Measurements from ENCODE around the gene AUTS2. TPM values are rescaled to one million over a fixed set of nuclear protein-coding genes. Genes with fewer than 3 reads are reported as not detected.

Gene AUTS2
- total RNA-seq, 1 experiment from 2014 or later: 4.6 TPM

DNA sequence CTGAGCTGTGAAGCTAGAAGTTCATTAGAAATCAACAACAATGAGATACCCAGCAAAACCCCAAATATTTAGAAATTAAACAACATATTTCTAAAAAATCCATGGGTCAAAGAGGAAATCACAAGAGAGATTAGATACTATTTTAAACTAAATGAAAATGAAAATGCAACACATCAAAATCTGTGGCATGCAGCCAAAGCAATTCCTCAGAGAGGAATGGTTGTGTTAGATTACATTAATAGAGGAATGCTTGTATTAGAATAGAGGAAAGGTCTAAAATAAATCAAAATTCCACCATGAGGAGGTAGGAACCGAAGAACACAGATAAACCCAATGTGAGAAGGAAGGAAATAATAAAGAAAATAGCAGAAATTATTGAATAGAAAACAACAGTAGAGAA, 891.5 kb downstream of the AUTS2 start:
- DNase-seq (ENCODE audit: low read depth): no peak

DNA sequence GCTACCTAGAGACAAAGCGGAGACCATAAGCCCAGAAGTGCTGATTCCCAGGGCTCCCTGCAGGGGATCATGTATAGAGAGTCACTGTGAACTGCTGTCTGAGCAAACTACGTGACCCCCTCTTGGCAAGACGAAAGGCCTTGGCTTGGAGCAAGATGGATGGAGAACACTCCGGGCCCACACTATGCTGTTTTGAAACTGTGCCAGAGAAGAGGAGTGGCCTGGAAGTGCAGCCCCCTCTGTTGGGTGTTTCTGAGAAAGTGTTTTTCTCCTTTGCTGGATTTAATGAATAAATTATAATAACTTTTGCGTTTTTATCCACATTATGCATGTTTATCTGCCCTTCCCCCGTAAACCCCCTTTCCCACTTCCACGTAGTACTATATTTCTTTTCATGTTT, 894.4 kb downstream of the AUTS2 start:
- no peak for DNase-seq (ENCODE audit: low read depth)

DNA sequence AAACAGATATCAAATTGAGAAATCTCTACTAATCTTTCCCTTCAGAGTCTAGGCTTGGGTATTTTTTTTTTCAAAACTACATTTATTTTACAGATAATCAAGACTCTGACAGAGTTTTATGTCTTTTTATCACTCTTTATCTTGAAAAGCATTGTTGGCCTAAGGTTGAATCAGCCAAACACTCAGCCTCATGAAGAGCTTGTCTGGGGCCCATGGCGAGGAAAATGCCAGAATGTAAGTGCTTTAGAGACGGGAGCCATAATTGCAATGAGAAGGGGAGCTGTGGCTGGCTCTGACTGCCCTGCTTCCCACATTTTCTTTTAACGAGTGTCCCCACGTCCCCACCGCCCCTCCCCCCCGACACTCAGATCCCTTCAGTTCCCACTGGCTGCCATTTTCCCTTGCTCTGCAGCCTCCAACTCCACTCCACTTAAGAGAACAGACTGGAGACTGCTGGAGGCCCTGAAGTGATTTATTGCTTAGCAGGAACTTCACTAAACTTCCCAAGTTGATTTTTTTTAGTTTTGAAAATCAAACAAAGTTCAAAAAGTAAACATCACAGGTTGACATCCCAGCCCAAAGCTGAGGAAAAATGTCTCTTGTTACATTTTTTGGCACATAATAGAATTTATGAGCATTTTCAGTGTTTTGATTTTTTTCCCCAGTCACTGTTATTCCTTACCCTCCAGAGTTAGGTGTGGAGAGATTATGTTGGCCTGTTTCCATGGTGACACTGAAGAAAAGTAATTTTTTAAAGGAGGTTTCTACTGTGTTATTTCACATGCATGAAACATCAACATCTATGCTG, 896.2 kb downstream of the AUTS2 start:
- DNase-seq (ENCODE audit: low read depth): no peak

DNA sequence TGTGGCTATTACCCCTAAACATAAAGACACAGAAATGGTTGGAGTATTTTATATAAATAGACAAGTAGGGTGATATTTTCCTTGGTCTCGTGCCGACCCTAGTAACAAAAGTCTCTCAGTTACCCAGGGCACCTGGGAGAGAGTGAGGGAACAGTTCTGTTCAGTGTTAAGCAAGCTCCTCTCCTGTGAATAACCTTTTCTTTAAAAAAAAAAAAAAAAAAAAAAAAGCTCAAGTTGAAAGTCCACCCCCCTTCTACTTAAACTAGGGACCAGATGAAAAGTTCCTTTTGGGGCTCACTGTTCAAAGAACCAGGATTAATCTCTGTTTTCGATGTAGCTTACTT, 896.7 kb downstream of the AUTS2 start:
- no peak for DNase-seq (ENCODE audit: low read depth)

DNA sequence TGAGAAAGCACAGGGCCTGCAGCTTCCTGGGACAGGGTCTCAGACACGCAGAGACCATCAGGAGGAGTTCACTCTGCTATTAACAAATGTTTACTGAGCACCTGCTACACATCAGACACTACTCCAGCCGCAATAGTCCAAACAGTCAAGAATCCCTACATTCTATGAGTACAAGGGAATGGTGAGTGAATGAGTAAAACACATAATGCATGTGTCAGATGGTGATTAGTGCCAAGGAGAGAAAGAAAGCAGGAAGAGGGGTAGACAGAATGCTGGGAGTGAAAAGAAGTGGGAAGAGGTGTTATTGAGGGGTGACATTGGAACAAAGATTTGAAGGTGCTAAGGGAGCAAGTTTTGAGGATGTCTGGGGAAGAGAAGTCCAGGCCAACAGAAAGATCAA, 899.5 kb downstream of the AUTS2 start:
- DNase-seq (ENCODE audit: low read depth): no peak

DNA sequence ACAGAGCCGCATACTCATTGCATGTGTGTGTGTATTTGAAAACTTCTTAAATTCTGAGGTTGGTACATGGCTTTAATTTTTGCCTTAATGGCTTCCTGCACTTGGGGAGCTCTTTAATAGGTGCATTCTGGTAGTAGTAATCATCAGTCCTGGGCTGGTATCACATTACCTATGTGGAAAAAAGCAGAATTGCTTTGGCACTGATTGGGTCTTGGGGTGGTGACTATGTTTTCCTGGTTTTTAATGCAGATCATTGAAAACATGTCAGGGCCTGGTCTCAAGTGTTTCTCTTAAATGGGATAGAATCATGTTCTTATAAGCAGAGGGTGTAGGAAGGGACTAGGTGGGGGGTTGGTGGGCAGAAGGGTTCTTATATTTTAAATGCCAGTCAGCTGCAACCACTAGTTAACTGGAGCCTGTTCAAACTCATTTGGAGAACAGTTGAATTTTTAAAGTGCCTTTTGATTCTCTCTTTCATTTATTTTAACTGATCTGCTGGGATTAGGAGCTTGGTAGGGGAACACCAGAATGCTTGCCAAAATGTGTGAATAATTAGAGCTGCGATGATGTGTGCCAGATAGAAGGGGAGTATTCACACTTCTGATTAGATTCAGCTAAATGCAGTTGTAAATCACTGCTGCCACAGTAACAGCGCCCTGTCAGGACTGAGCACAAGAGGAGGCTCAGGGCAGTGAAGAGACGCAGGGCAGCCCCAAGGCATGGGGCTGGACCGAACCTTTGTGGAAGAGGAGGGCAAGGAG, 900.1 kb downstream of the AUTS2 start:
- DNase-seq (ENCODE audit: low read depth): no peak

DNA sequence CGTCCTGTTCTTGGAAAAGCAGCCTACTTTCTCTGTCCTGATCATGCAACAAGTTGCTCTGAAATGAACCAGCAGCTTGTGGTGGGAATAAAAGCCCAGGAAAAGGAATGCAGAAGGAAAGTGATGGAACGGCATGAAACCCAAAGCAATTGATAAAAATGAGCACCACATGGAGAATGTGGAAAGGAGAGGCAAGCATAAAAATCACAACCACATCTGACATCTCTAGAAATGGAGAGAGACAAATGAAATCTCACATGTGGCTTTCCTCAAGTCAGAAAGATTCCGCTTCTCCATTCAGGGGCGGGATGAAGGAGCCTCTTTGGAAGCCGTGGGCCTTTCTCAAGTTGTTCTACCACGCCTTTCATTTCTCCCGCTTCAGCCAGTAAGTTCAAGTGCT, 902.0 kb downstream of the AUTS2 start:
- DNase-seq (ENCODE audit: low read depth): no peak

DNA sequence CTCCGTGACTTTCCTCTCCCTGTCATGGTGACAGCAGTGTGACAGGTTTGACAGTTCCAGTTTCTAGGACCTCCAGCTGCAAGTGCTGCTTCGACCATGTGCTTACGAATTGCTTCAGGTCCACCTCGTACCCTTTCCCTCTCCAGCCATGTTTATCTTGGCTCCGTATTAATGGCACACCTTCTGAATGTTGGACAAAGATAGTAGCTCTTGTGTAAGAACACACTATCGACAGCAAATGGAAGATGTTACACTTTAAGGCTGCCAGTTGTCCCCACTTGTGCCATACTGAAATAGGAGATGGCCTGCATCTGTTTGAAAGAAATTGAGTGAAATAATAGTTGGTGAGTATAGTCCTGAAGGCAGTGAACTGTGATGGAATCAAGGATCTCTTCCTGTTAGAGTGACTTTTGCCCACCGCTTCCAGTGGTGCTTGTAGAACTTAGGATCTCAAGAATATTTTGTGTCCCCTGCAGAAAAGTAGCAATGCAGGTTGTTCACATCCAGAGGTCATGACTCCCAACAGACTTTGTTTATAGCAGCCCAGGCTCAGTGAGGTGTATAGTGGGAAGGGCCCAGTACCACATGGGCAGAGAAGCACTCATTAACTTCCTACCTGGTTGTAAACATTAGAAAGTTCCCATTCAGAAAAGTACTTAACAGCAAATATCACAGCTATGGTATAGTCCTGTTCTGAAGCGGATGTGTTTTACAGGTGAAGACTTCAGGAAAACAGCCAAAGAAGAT, 904.0 kb downstream of the AUTS2 start:
- DNase-seq (ENCODE audit: low read depth): no peak

DNA sequence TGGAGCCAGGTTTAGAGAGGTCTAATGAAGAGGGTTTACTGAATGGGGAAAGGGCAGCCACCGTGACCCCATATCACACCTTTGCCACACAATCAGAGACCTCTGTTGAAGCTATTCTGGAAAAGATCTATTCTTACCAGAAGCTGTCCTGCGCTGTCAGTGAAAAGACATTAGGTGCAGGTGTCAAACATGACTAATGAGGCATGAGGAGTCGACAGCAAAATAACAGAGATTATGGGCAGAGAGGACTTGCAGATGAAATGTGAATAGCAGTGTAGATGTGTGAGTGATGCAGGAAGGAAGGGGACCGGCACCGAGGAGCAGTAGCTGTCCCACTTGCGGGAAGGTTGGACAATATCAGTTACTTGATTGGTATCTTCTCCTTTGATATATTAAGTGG, 906.0 kb downstream of the AUTS2 start:
- DNase-seq (ENCODE audit: low read depth): no peak

DNA sequence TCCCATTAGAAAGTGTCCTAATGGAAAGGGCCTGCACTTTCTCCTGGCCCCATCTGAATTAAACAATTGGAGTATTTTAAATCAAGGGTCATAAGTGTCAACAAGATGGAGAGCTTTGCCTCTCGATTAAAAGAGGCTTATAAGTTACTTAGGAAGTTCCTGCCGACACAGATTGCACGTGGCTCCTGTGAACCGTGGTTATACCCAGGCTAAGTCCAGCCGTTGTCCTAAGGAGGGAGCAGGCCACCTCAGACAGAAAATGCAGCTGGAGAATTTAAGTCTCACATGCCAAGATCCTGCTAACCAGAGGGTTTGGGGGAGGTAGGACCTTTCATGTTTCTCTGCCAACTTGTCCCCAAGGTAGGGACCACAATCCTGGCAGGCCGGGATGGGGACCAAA, 907.2 kb downstream of the AUTS2 start:
- DNase-seq (ENCODE audit: low read depth): no peak

DNA sequence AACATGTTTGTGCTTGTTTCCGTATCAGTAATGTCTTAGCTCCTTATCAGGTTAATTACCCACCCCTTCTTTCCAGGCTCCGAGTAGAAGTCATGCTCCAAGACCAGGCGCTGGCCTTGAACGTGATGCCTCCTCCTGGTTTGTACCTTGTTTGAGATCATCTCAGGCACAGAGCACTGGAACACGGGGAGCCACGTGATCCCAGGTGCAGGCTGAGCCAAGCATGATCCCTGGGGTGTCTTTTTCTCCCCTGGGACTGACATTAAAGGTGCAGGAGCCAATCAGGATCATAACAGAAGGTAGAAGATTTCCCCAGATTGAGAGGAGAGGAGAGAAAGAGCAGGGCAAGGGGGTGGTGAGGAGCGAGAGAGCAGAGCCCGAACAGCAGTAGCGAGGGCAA, 907.6 kb downstream of the AUTS2 start:
- DNase-seq (ENCODE audit: low read depth): no peak

DNA sequence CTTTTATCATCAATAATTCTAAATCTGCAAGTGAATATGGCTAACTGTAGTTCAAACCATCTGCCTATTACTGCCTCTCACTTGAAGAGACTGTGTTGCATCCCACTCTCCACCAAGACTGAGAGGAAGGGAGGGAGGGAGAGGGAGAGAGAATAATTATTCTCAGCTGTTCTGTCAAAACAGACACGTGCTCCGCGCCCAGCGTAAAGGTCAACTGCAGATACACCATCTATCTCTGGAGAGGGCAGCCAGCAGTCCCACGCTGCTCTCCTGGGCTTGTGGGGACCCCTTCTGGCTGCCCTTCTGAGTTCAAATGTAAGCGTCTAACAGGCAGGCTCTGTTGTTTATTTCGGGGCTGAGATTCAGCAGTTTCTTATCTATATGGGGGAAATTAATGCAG, 908.2 kb downstream of the AUTS2 start:
- no peak for DNase-seq (ENCODE audit: low read depth)

DNA sequence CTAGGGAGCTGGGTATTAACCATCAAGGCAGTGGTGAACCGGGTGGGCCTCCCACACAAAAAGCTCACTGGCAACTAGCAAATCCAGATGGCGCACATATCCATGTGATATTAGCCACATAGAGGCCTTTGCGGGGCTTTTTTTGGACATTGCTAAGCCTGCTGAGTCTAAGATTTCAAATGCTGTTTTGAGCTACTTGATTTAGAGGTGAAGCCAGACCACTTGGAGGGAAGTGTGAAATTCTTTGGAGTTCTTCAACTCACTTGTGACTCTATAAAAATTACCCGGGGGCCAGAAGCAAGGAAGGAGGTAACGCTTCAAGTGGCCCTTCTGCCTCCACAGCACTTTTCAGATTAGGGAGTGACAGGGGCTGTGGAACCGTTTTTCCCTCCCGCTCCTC, 913.9 kb downstream of the AUTS2 start:
- no peak for DNase-seq (ENCODE audit: low read depth)

DNA sequence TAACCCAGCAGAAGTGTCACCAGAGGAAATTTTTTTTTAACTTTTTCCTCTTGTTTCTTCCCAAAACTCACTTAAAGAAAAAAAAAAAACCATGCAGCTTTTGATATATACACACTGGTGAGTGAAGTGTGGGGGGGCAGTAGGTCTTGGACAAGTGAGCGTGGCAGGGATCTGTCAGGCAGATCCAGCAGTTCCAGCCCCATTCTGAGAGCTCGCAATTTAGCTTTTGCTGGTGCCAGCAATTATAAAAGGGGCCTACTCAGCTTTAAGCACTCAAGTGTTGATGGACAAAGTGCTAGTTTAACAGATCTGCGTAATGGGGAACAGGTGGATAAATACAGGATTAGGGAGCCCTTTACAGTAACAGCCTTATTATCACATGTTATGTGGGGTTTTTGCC, 914.5 kb downstream of the AUTS2 start:
- DNase-seq (ENCODE audit: low read depth): no peak

DNA sequence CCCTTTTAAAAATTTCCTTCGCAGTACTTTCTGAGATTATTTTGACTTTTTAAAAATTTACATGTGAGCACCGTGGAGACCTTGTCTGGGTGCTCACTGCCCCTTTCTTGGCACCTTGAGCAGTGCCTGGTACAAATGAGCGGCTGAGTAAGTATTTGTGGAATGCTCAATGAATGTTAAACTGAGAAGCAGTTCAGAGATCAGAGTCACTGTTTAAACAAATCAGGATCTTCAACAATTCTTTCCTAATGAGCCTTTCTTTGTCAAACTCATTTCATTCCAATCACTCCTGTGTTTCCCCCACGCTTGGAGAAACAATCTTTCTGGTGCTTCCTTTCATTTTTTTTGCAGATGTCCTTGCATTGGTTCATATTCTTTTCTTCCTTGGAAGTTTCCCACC, 922.3 kb downstream of the AUTS2 start:
- no peak for DNase-seq (ENCODE audit: low read depth)

DNA sequence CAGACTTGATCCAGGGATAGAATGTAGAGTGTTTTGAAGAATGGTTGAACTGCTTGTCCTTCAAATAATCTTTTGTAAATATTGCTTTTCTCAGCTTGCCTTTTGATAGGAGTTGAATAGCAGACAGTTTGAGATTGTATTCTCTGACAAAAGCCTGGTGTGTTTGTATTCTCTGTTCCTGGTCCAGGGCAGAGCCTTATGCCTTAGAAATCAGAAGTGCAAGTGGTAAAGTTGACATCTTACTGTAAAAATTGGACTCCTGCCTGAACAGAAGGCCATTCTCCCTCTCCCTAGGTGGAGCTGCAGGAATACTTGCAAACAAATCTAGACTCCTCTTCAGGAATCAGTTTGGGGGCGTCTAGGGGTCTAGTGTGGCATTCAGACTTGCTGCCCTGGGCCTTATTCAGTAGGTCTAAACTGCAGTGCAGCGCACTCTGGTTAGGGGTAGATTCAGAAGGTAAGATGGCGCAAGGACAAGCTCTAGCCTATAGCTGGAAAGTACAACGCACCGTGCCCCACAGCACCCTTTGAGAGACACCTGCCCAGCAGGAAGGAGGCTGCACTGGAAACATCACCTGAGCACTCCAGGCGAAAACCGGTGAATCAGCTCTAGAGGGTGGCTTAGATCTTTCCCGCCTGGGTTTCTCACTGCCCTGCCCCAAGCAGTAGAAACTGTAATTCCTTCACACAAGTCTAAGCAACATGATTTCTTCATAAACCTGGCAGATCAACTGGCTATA, 925.1 kb downstream of the AUTS2 start:
- DNase-seq (ENCODE audit: low read depth): no peak

DNA sequence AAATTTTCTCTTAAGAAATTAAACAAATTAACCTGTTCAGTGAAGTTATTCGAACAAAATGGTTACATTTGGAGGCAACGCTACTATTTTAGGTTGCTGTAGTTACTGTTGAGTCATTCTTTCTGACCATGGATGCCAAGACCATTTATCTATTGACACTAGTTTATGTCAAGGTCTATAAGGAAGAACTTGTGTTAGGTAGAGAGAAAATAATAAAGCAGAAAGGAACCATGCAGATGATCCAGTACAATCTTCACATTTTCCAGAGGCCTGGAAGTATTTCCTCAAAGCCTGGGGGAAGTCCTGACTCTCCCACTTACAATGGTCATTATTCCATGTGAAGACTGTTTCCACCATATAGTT, 925.7 kb downstream of the AUTS2 start:
- no peak for DNase-seq (ENCODE audit: low read depth)

DNA sequence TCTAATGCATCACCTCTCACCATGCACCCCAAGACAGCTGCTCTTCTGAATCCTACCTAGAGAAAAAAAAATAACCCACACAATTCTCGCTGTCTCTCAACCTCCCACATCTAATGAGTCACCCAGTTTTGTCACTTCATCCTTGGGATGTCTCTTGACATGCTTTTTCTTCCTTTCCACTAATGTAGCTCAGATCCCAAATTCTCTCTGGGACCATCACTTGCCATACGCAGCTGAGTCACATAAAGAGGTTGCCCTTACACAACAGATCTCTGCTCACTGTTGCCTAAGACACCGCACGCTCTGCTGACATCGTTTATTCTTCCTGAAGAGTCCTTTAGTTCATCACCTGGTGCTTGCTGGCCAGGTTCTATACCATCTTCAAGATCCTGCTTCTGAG, 927.7 kb downstream of the AUTS2 start:
- no peak for DNase-seq (ENCODE audit: low read depth)

DNA sequence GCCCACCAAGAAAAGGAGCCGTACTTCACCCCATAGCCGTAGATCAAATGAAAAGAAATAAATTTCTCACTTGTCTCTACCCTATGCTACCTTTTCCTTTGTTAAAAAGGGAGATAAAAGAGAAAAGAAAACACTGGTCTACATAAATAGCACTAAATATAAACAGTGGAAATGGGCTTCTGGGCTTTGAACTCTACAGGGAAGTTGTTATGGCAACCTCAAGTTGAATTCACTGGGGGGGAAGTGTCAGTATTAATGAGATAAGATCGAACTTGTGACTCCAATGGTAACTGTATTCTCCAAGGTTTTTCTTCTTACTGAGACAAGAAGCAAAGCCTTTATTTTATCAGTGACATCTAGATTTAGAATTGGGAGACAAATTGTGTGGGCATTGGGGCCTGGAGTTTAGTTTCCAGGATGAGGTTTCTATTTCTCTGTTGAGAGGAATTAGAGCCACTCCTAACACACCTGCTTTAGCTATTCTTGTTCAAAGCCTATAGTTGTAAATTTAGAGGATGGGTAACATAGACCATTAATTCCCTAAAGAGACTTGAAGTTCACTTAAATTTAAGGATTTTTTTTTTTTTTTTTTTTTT, 929.3 kb downstream of the AUTS2 start:
- DNase-seq (ENCODE audit: low read depth): no peak

DNA sequence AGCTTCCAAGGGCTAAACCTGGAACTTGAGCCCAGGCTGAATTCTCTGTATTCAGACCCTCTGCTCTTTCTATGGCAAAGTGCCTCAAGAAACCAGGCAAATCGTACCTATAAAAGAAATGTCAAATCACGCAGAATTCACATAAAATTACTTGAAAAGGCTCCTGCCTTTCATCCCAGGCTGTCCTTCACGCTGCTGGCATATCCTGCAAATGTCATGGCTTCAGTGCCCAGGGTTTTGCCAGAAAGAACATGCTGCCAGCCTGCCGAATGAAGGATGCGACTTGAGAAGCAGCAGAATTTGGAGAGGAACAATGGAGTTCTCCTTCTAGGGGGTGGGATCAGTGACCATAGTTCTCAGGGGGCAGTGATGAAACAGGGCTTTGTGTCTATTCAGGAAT, 931.2 kb downstream of the AUTS2 start:
- no peak for DNase-seq (ENCODE audit: low read depth)

DNA sequence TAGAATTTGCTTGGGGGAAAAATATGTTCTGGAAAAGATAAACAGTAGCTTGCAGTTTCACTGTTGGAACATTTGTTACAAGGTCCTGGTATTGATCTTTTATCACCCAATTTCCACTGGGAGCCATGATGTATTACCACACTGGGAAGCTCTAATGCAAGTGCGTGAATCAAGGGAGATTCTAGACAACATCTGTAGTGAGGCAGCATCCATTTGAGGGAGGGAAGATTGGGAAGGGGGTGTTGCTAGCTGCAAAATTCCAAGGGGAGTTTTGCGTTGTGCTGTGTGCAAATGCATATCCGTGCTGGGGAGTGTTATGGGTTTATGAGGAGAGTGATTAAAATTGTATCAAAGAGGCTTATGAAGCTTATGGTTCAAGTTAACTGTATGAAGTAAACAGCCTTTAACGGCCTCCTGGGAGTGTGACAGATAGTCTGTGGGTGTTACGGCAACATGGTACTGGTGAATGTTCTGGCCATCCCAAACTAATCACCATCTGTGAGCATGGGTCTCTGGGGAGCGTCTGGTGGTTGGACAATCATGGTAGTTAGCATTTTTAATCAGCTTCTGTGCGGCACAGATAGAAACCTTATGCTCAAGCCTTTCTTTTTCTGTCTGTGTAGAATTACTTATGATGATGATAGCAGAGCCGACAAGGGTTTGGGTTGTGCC, 931.8 kb downstream of the AUTS2 start:
- DNase-seq (ENCODE audit: low read depth): no peak

Measured in LHCN-M2 (cell line).